Activated CD4-positive, alpha-beta memory T cell treated with anti-CD3 and anti-CD28 coated beads, Interleukin-2, amount 10 ng/mL, durations not matched to agents 7 days and 5 days (primary cell): ENCODE results near the gene HAAO. TPM values are rescaled to one million over a fixed set of nuclear protein-coding genes. Genes with fewer than 3 reads are reported as not detected.

Source experiments
- CTCF ChIA-PET: fragments of 350-600 bp; sonication (Branson Sonifier 250); formaldehyde crosslinking; loops from one replicate; lab custom pipeline; 2021; ENCODE audit warnings: antibody characterized with exemption, inconsistent platforms; lab: Charles Lee
- POLR2A ChIA-PET: fragments of 350-600 bp; sonication (Branson Sonifier 250); formaldehyde crosslinking; loops from one replicate; lab custom pipeline; 2021; ENCODE audit warnings: antibody characterized with exemption; lab: Charles Lee
- DNase-seq: peaks from one replicate; pipeline ENCODE4 v3.0.0-alpha.2; 2020
- H3K27ac Mint-ChIP-seq: one replicate; pipeline ENCODE4 v1.8.0; 2021; ENCODE audit warnings: mild to moderate bottlenecking, mixed read lengths
- H3K27me3 Mint-ChIP-seq: one replicate; pipeline ENCODE4 v1.8.0; 2021; ENCODE audit warnings: mixed read lengths
- H3K36me3 Mint-ChIP-seq: one replicate; pipeline ENCODE4 v1.8.0; 2021; ENCODE audit warnings: low read depth, mixed read lengths
- H3K4me1 Mint-ChIP-seq: one replicate; pipeline ENCODE4 v1.8.0; 2021; ENCODE audit warnings: mixed read lengths
- H3K4me3 Mint-ChIP-seq: one replicate; pipeline ENCODE4 v1.8.0; 2021; ENCODE audit warnings: mild to moderate bottlenecking, mixed read lengths
- H3K9me3 Mint-ChIP-seq: one replicate; pipeline ENCODE4 v1.8.0; 2021; ENCODE audit warnings: mixed read lengths
- total RNA-seq, 2 experiments: library from RNA; stranded (reverse); gene quantifications; one replicate each; pipeline ENCODE4 v1.2.3, GENCODE V29; 2021

The HAAO gene
- total RNA-seq, 2 experiments from 2014 or later, result 0.18 to 0.28 TPM

GRCh38 chr2:42828487-42829425 lies 36.4 kb upstream of the HAAO start:
- Mint-ChIP-seq H3K36me3 (no peaks in the 10 kb centered on the region), H3K27ac (no peak overlapping the region), H3K4me1 (peaks cover 8% of the 10 kb centered on the region), H3K4me3 (no peak overlapping the region), H3K9me3 (no peaks in the 10 kb centered on the region), H3K27me3 (peaks cover 12% of the 10 kb centered on the region)
- POLR2A ChIA-PET, result interaction anchor here (1.4 kb wide), 1 partner anchor 18 kb away, joined by 5 read pairs; no protein-coding TSS in a partner anchor
- CTCF ChIA-PET, result interaction anchor here (0.7 to 4.6 kb wide), 17 partner anchors 8 to 739 kb away, joined by 3 to 34 read pairs (median 4); no protein-coding TSS in a partner anchor
- peak; percentile 70 for DNase-seq

GRCh38 chr2:42827647-42828486 lies 35.5 kb upstream of the HAAO start:
- ChIA-PET POLR2A (interaction anchor here (1.4 kb wide), 1 partner anchor 18 kb away, joined by 5 read pairs; no protein-coding TSS in a partner anchor), CTCF (interaction anchor here (0.7 to 4.6 kb wide), 16 partner anchors 8 to 740 kb away, joined by 3 to 34 read pairs (median 4); no protein-coding TSS in a partner anchor)
- no peaks in the 10 kb centered on the region for H3K36me3 Mint-ChIP-seq
- no peaks in the 10 kb centered on the region for H3K9me3 Mint-ChIP-seq
- H3K27me3 Mint-ChIP-seq, result peaks cover 12% of the 10 kb centered on the region
- DNase-seq, result peak; percentile 81
- H3K4me3 Mint-ChIP-seq, result no peak overlapping the region
- peaks cover 8% of the 10 kb centered on the region for H3K4me1 Mint-ChIP-seq
- no peak overlapping the region for H3K27ac Mint-ChIP-seq

- CTCF ChIA-PET, result interaction anchor here (0.7 to 1.0 kb wide), 3 partner anchors 13 to 1086 kb away, joined by 3 to 4 read pairs (median 3); no protein-coding TSS in a partner anchor
- H3K4me1 Mint-ChIP-seq, result peaks cover 8% of the 10 kb centered on the region
These were observed 33.8 kb upstream of the HAAO start for GRCh38 chr2:42826231-42826630.

GRCh38 chr2:42824454-42824807 lies 32.0 kb upstream of the HAAO start:
- Mint-ChIP-seq H3K27ac (no peak overlapping the region), H3K27me3 (peaks cover 14% of the 10 kb centered on the region), H3K4me1 (peaks cover 8% of the 10 kb centered on the region), H3K36me3 (no peaks in the 10 kb centered on the region), H3K4me3 (no peak overlapping the region), H3K9me3 (no peaks in the 10 kb centered on the region)
- no peak for DNase-seq
- ChIA-PET POLR2A (interaction anchor here (1.1 kb wide), 1 partner anchor 13 kb away, joined by 5 read pairs; no protein-coding TSS in a partner anchor), CTCF (interaction anchor here (0.7 kb wide), 1 partner anchor 699 kb away, joined by 3 read pairs; no protein-coding TSS in a partner anchor)

More at GRCh38 chr2:42826231-42826630, 33.8 kb upstream of the HAAO start:
- POLR2A ChIA-PET, result interaction anchor here (0.9 kb wide), 1 partner anchor 12 kb away, joined by 3 read pairs; no protein-coding TSS in a partner anchor
- Mint-ChIP-seq H3K9me3 (no peaks in the 10 kb centered on the region), H3K27ac (no peak overlapping the region), H3K27me3 (peaks cover 12% of the 10 kb centered on the region), H3K36me3 (no peaks in the 10 kb centered on the region), H3K4me3 (no peak overlapping the region)
- no peak for DNase-seq

- Mint-ChIP-seq H3K27ac (no peak overlapping the region), H3K4me1 (peaks cover 8% of the 10 kb centered on the region), H3K9me3 (no peaks in the 10 kb centered on the region), H3K27me3 (peaks cover 17% of the 10 kb centered on the region), H3K36me3 (no peaks in the 10 kb centered on the region), H3K4me3 (no peak overlapping the region)
- ChIA-PET POLR2A (interaction anchor here (0.6 to 1.1 kb wide), 2 partner anchors 13 to 657 kb away, joined by 4 to 5 read pairs; no protein-coding TSS in a partner anchor), CTCF (interaction anchor here (0.7 to 3.0 kb wide), 3 partner anchors 10 to 700 kb away, joined by 3 to 9 read pairs (median 4); no protein-coding TSS in a partner anchor)
- no peak for DNase-seq
These were observed 31.5 kb upstream of the HAAO start for GRCh38 chr2:42823744-42824453.

GRCh38 chr2:42819160-42819559 lies 26.8 kb upstream of the HAAO start:
- H3K9me3 Mint-ChIP-seq, result peaks cover under 1% of the 10 kb centered on the region
- peaks cover 8% of the 10 kb centered on the region for H3K27me3 Mint-ChIP-seq
- POLR2A ChIA-PET, result interaction anchor here (1.7 kb wide), 1 partner anchor 8 kb away, joined by 8 read pairs; no protein-coding TSS in a partner anchor
- no peaks in the 10 kb centered on the region for H3K4me1 Mint-ChIP-seq
- H3K36me3 Mint-ChIP-seq, result peaks cover under 1% of the 10 kb centered on the region
- CTCF ChIA-PET, result interaction anchor here (1.5 kb wide), 2 partner anchors 9 kb away, joined by 3 to 14 read pairs; no protein-coding TSS in a partner anchor
- no peak overlapping the region for H3K27ac Mint-ChIP-seq
- H3K4me3 Mint-ChIP-seq, result no peak overlapping the region
- no peak for DNase-seq

GRCh38 chr2:42815726-42816125 lies 23.3 kb upstream of the HAAO start:
- H3K36me3 Mint-ChIP-seq, result peaks cover 5% of the 10 kb centered on the region
- H3K4me3 Mint-ChIP-seq, result no peak overlapping the region
- H3K4me1 Mint-ChIP-seq, result peaks cover 9% of the 10 kb centered on the region
- CTCF ChIA-PET, result interaction anchor here (2.7 kb wide), 1 partner anchor 13 kb away, joined by 12 read pairs; no protein-coding TSS in a partner anchor
- peaks cover 6% of the 10 kb centered on the region for H3K9me3 Mint-ChIP-seq
- H3K27ac Mint-ChIP-seq, result no peak overlapping the region
- DNase-seq, result no peak
- peaks cover 8% of the 10 kb centered on the region for H3K27me3 Mint-ChIP-seq
- POLR2A ChIA-PET, result no interaction called here

GRCh38 chr2:42813763-42814162 lies 21.4 kb upstream of the HAAO start:
- Mint-ChIP-seq H3K27ac (no peak overlapping the region), H3K36me3 (peaks cover 5% of the 10 kb centered on the region), H3K4me1 (peaks cover 18% of the 10 kb centered on the region), H3K27me3 (peaks cover 1% of the 10 kb centered on the region), H3K9me3 (peaks cover 6% of the 10 kb centered on the region), H3K4me3 (no peak overlapping the region)
- CTCF ChIA-PET, result interaction anchor here (0.7 to 5.1 kb wide), 7 partner anchors 10 to 782 kb away, joined by 3 to 34 read pairs (median 3); partner anchors contain the start of gene THADA
- POLR2A ChIA-PET, result interaction anchor here (0.6 to 1.1 kb wide), 2 partner anchors 12 to 99 kb away, joined by 3 read pairs; no protein-coding TSS in a partner anchor
- no peak for DNase-seq

- ChIA-PET CTCF (interaction anchor here (0.7 to 5.1 kb wide), 6 partner anchors 10 to 839 kb away, joined by 3 to 34 read pairs (median 3); partner anchors contain the start of gene THADA), POLR2A (no interaction called here)
- peaks cover 18% of the 10 kb centered on the region for H3K4me1 Mint-ChIP-seq
- peak overlapping the region; percentile 64 for H3K4me3 Mint-ChIP-seq
- H3K36me3 Mint-ChIP-seq, result peaks cover 5% of the 10 kb centered on the region
- peaks cover 6% of the 10 kb centered on the region for H3K9me3 Mint-ChIP-seq
- peak overlapping the region; percentile 72 for H3K27ac Mint-ChIP-seq
- no peak for DNase-seq
- peaks cover 1% of the 10 kb centered on the region for H3K27me3 Mint-ChIP-seq
These were observed 20.6 kb upstream of the HAAO start for GRCh38 chr2:42812899-42813479.

- DNase-seq, result peak; percentile 56
- H3K9me3 Mint-ChIP-seq, result peaks cover 6% of the 10 kb centered on the region
- ChIA-PET POLR2A (interaction anchor here (0.7 to 3.8 kb wide), 26 partner anchors 9 to 1551 kb away, joined by 3 to 31 read pairs (median 4); partner anchors contain the start of genes CAMKMT, COX7A2L, HAAO and PREPL), CTCF (interaction anchor here (0.6 to 5.1 kb wide), 16 partner anchors 11 to 1550 kb away, joined by 3 to 34 read pairs (median 4); partner anchors contain the start of genes CAMKMT, HAAO and PREPL)
- H3K27me3 Mint-ChIP-seq, result peaks cover 4% of the 10 kb centered on the region
- H3K4me1 Mint-ChIP-seq, result peaks cover 18% of the 10 kb centered on the region
- H3K27ac Mint-ChIP-seq, result peak overlapping the region; percentile 100
- peaks cover 5% of the 10 kb centered on the region for H3K36me3 Mint-ChIP-seq
- H3K4me3 Mint-ChIP-seq, result peak overlapping the region; percentile 93
These were observed 18.8 kb upstream of the HAAO start for GRCh38 chr2:42810971-42811811.
